Measurements from ENCODE around the gene NR6A1.

Gene NR6A1

GRCh38 chr9:124497441-124497840, 273.7 kb downstream of the NR6A1 start (continued):
- TF ChIP-seq ZNF645 (tag by site-specific recombination; IDR thresholded peaks at IDR 0.05) (no peak), ZNF677 (tag by site-specific recombination; IDR thresholded peaks at IDR 0.05) (no peak), MYNN (tag by site-specific recombination; IDR thresholded peaks at IDR 0.05; ENCODE audit: borderline replicate concordance) (no peak), KLF8 (tag by site-specific recombination; IDR thresholded peaks at IDR 0.05) (no peak), ZBTB21 (tag by site-specific recombination; IDR thresholded peaks at IDR 0.05) (no peak), ZNF623 (tag by site-specific recombination; IDR thresholded peaks at IDR 0.05) (no peak), ZNF121 (tag by site-specific recombination; IDR thresholded peaks at IDR 0.05) (no peak), KLF10 (tag by site-specific recombination; IDR thresholded peaks at IDR 0.05) (no peak), SP2 (tag by site-specific recombination; IDR thresholded peaks at IDR 0.05) (no peak), ZNF211 (tag by site-specific recombination; IDR thresholded peaks at IDR 0.05; ENCODE audit: low read depth) (no peak), IKZF3 (tag by site-specific recombination; IDR thresholded peaks at IDR 0.05) (no peak)

GRCh38 chr9:124496463-124496862, 274.6 kb downstream of the NR6A1 start:
- no peak overlapping the region for H3K27ac ChIP-seq (ENCODE audit: extremely low read depth, low read depth, low read length)
- H3K9me3 ChIP-seq (ENCODE audit: control insufficient read depth, insufficient read depth, low read depth, low read length): no peaks in the 10 kb centered on the region
- no peaks in the 10 kb centered on the region for H3K4me1 ChIP-seq (ENCODE audit: control insufficient read depth, insufficient read depth, low read length)
- no peaks in the 10 kb centered on the region for H3K36me3 ChIP-seq (ENCODE audit: control insufficient read depth in 2 of 2, insufficient read depth in 1 of 2, low read length in 2 of 2)
- H3K4me3 ChIP-seq (ENCODE audit: low read depth, low read length): no peak overlapping the region
- no peak for TF ChIP-seq ZSCAN5A (tag by site-specific recombination; IDR thresholded peaks at IDR 0.05)
- no peak for TF ChIP-seq ZFP37 (tag by site-specific recombination; IDR thresholded peaks at IDR 0.05)
- TF ChIP-seq ZNF398 (tag by site-specific recombination; IDR thresholded peaks at IDR 0.05): no peak
- TF ChIP-seq ZNF335 (tag by site-specific recombination; conservative IDR thresholded peaks at IDR 0.05): no peak
- TF ChIP-seq ZNF133 (tag by site-specific recombination; IDR thresholded peaks at IDR 0.05): no peak
- TF ChIP-seq EGR2 (tag by site-specific recombination; IDR thresholded peaks at IDR 0.05; ENCODE audit: low read depth): no peak
- TF ChIP-seq ZIC2 (tag by site-specific recombination; IDR thresholded peaks at IDR 0.05): peak; percentile 51; the same call in 1 of the 2 replicates
- no peak for TF ChIP-seq ZNF37A (tag by site-specific recombination; IDR thresholded peaks at IDR 0.05)
- ChIA-PET CTCF (interaction anchor here (0.6 to 0.9 kb wide), 3 partner anchors 11 to 175 kb away, joined by 3 to 4 read pairs (median 4); no protein-coding TSS in a partner anchor), POLR2A (no interaction called here)

- H3K9me3 ChIP-seq (ENCODE audit: control insufficient read depth, insufficient read depth, low read depth, low read length): no peaks in the 10 kb centered on the region
- POLR2A ChIA-PET: no interaction called here
- no peak overlapping the region for H3K27ac ChIP-seq (ENCODE audit: extremely low read depth, low read depth, low read length)
- no peaks in the 10 kb centered on the region for H3K36me3 ChIP-seq (ENCODE audit: control insufficient read depth in 2 of 2, insufficient read depth in 1 of 2, low read length in 2 of 2)
- no peak overlapping the region for H3K4me3 ChIP-seq (ENCODE audit: low read depth, low read length)
- CTCF ChIA-PET: interaction anchor here (0.6 kb wide), 1 partner anchor 175 kb away, joined by 3 read pairs; no protein-coding TSS in a partner anchor
- H3K4me1 ChIP-seq (ENCODE audit: control insufficient read depth, insufficient read depth, low read length): no peaks in the 10 kb centered on the region
- TF ChIP-seq ZNF426 (tag by site-specific recombination; IDR thresholded peaks at IDR 0.05) (no peak), ZNF354C (tag by site-specific recombination; IDR thresholded peaks at IDR 0.05; ENCODE audit: borderline replicate concordance, low read depth) (no peak), ZNF558 (tag by site-specific recombination; IDR thresholded peaks at IDR 0.05) (no peak), OVOL3 (tag by site-specific recombination; IDR thresholded peaks at IDR 0.05) (no peak), ZNF350 (tag by site-specific recombination; IDR thresholded peaks at IDR 0.05) (no peak), ZNF747 (tag by site-specific recombination; IDR thresholded peaks at IDR 0.05) (no peak), ZNF16 (tag by site-specific recombination; IDR thresholded peaks at IDR 0.05; ENCODE audit: low read depth) (no peak), PRDM10 (tag by site-specific recombination; IDR thresholded peaks at IDR 0.05) (no peak), OSR2 (tag by site-specific recombination; IDR thresholded peaks at IDR 0.05) (no peak), ZNF19 (tag by site-specific recombination; IDR thresholded peaks at IDR 0.05; ENCODE audit: low read depth) (no peak)
These were observed 275.0 kb downstream of the NR6A1 start for GRCh38 chr9:124496075-124496449.

Data from HEK293 (cell line).